Adrenal gland (tissue), 12 donors: Measurements from ENCODE around the gene COPG2. TPM values are rescaled to one million over a fixed set of nuclear protein-coding genes. Genes with fewer than 3 reads are reported as not detected.

Source experiments
- DNase-seq, 7 donors: peaks; one replicate each; pipeline ENCODE4 v3.0.0-alpha.2; 2019 to 2020
- H3K27ac ChIP-seq, 5 donors: fragments of 200-600 bp; sonication (generic) in 4 of 5; 1 replicate in 3 of 5; 2 replicates in 2 of 5; pipeline versions ENCODE4 v1.5.1 to v1.8.0; 2016 to 2020; ENCODE audit warnings: mild to moderate bottlenecking in 1 of 5
- H3K27me3 ChIP-seq: fragments of 200-600 bp; 2 replicates; pipeline ENCODE4 v1.8.0; 2021
- H3K36me3 ChIP-seq, 2 donors: fragments of 200-600 bp; replicated peaks in 1 of 2; 1 replicate in 1 of 2; 2 replicates in 1 of 2; pipeline versions ENCODE4 v1.5.1 to v1.8.0; 2018 to 2022
- H3K4me1 ChIP-seq, 2 donors: fragments of 200-600 bp; replicated peaks in 1 of 2; 1 replicate in 1 of 2; 2 replicates in 1 of 2; pipeline versions ENCODE4 v1.5.1 to v1.8.0; 2018 to 2021
- H3K4me3 ChIP-seq, 4 donors: fragments of 200-600 bp; sonication (generic) in 3 of 4; one replicate each; pipeline ENCODE4 v1.5.1; 2016 to 2018
- H3K9me3 ChIP-seq, 3 donors: fragments of 200-600 bp; sonication (generic) in 1 of 3; replicated peaks in 1 of 3; 1 replicate in 2 of 3; 2 replicates in 1 of 3; pipeline versions ENCODE4 v1.5.1 to v1.8.0; 2016 to 2021
- POLR2A ChIP-seq, 2 donors: fragments of 450-650 bp; IDR thresholded peaks; one replicate each; pipeline ENCODE4 v1.6.1; 2017; ENCODE audit warnings: antibody characterized with exemption in 2 of 2, mild to moderate bottlenecking in 2 of 2, moderate library complexity in 1 of 2
- WGBS, 4 donors: extraction: QIAGEN DNeasy Blood & Tissue Kit in 2 of 4; methylation state at CpG; one replicate each; pipeline versions ENCODE4 v1.1.5 to v1.1.7; 2013 to 2017; 5-methylcytosine and 5-hydroxymethylcytosine counted together
- intact Hi-C, 2 donors: fragments of 100-400 bp; cut with DNase I; formaldehyde crosslinking; loops; one replicate each; pipeline versions ENCODE4 v1.14.1 to v1.15.0; 2022 to 2023
- polyA plus RNA-seq, 3 donors: library from polyadenylated mRNA; stranded (reverse); fragments of 200-250 nt in 2 of 3; fragments of 350-450 nt in 1 of 3; fragmentation: Illumina TruSeq in 1 of 3; extraction: RNeasy Lipid Tissue Mini Kit (QIAGEN cat#74804) in 1 of 3; gene quantifications; one replicate each; pipeline ENCODE4 v1.2.3, GENCODE V29; 2013 to 2014
- total RNA-seq, 9 donors: library from RNA; depleted of rRNA in 4 of 9; stranded (reverse); fragments of >200 nt in 4 of 9; fragments of 120-200 nt in 1 of 9; fragmentation: NEBNext Ultra II Directional in 1 of 9; extraction: Animal tissue kit (Norgen Biotek cat#: 25700) in 1 of 9; gene quantifications; one replicate each; pipeline versions ENCODE4 v1.1.0 to v1.2.4, GENCODE V29; 2013 to 2023
- TF ChIP-seq, protein P1 (sequence below), 6 experiments: fragments of 450-650 bp in 4 of 6; fragments of 200-600 bp in 2 of 6; sonication (generic) in 1 of 6; IDR thresholded peaks; 1 replicate in 5 of 6; 2 replicates in 1 of 6; pipeline versions ENCODE4 v1.5.1 to v1.8.0; 2016 to 2021; ENCODE audit warnings: antibody characterized with exemption in 6 of 6, mild to moderate bottlenecking in 2 of 6, moderate library complexity in 1 of 6
- donor health status: healthy with polysubstance abuse.
- donor health status: Bipolar disorder and iron deficiency.
- donor health status: DM: yes; HTN: yes; CAD: no.
- donor health status: DM: no; HTN: no; CAD: no.
- donor health status: DM: no; HTN: no; CAD: no.
- donor health status: DM: yes; HTN: yes; CAD: no.

The COPG2 gene
- total and polyA plus RNA-seq, 12 donors: 12.2 to 73.1 (median 37.9) TPM

DNA sequence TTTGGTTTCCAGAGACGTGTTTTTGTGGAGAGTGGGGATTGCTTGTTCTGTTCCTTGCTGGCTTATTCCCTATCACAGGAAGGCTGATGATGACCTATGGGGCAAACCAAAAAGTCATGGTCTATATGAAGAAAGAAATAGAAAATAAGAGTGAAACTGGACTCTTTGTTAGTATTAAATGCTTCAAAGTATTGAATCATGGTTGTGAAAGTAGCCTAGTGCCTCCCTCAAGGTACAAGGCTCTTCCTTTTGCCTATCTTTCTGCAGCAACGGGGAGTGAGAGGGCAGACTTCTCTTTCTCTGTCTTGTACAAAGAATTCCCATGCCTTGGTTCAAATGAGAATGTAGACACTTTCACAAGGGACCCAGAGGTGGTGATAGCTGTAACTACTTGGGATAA lies 167.6 kb downstream of the COPG2 start:
- H3K4me3 ChIP-seq: no peak overlapping the region
- no peaks in the 10 kb centered on the region for H3K4me1 ChIP-seq
- H3K27ac ChIP-seq: no peak overlapping the region
- WGBS, 4 donors: 76 to 97% (median 91%) methylated on average over 2 of the region's 2 CpGs
- intact Hi-C loops: no loop called here
- TF ChIP-seq, protein P1, sequence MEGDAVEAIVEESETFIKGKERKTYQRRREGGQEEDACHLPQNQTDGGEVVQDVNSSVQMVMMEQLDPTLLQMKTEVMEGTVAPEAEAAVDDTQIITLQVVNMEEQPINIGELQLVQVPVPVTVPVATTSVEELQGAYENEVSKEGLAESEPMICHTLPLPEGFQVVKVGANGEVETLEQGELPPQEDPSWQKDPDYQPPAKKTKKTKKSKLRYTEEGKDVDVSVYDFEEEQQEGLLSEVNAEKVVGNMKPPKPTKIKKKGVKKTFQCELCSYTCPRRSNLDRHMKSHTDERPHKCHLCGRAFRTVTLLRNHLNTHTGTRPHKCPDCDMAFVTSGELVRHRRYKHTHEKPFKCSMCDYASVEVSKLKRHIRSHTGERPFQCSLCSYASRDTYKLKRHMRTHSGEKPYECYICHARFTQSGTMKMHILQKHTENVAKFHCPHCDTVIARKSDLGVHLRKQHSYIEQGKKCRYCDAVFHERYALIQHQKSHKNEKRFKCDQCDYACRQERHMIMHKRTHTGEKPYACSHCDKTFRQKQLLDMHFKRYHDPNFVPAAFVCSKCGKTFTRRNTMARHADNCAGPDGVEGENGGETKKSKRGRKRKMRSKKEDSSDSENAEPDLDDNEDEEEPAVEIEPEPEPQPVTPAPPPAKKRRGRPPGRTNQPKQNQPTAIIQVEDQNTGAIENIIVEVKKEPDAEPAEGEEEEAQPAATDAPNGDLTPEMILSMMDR (IDR thresholded peaks at IDR 0.05): no peak
- TF ChIP-seq POLR2A (IDR thresholded peaks at IDR 0.05): no peak
- DNase-seq: no peak
- H3K36me3 ChIP-seq: peaks cover 0 to 75% of the 10 kb centered on the region in 2 donors
- H3K9me3 ChIP-seq: no peaks in the 10 kb centered on the region
- no peaks in the 10 kb centered on the region for H3K27me3 ChIP-seq

DNA sequence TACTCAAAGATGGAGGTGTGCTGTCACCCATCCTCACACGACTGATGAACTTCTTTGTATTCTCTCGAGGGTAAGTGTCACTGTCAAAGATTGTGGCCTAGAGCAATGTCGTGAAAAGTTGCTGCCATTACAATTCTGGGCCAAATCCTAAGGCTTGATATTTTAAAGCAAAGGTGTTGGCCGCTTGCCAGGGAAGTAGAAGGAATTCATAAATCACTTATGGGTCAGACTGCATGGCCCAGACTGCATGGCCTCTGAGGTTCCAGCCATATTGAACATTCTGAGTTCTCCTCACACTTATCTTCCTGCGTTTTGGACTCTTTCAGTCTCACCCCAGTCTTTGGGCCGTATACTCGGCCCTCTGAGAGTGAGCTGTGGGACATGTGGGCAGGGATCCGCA lies 168.1 kb downstream of the COPG2 start:
- H3K27ac ChIP-seq: no peak overlapping the region
- TF ChIP-seq POLR2A (IDR thresholded peaks at IDR 0.05): no peak
- TF ChIP-seq, protein P1 (IDR thresholded peaks at IDR 0.05): no peak
- no peaks in the 10 kb centered on the region for H3K27me3 ChIP-seq
- intact Hi-C loops: no loop called here
- peak in 1 of 7 donors; percentile 42 for DNase-seq
- no peaks in the 10 kb centered on the region for H3K9me3 ChIP-seq
- H3K36me3 ChIP-seq: peaks cover 0 to 75% of the 10 kb centered on the region in 2 donors
- 61 to 89% (median 73%) methylated on average over 8 of the region's 8 CpGs for WGBS, 4 donors
- H3K4me1 ChIP-seq: no peaks in the 10 kb centered on the region
- H3K4me3 ChIP-seq: no peak overlapping the region

DNA sequence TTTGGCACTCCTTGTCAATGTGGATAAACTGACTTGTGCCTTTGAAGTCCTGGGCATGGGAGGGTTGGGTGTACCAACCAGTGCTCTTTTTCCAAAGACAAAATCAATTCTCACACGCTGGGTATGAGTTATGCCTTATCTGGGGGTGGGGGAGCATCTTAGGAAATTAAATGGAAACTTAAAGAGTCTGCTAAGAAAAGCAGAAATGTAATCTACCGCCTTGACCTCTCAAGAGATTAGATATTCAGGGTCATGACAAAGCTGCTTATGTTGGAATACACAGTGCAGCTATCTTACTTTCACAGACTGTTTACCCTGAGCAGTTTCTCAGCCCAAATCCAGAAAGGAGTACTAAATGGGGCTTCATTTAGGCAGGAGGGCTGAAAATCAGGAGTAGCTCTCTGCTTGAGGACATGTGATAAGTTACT lies 174.1 kb downstream of the COPG2 start:
- no peaks in the 10 kb centered on the region for H3K9me3 ChIP-seq
- H3K4me3 ChIP-seq: peak overlapping the region in 1 of 4 donors; percentile 58
- TF ChIP-seq, protein P1 (IDR thresholded peaks at IDR 0.05): no peak
- no peak for TF ChIP-seq POLR2A (IDR thresholded peaks at IDR 0.05)
- H3K27ac ChIP-seq: peak overlapping the region in 3 of 5 donors; percentile 10 to 45 (median 43)
- H3K27me3 ChIP-seq: no peaks in the 10 kb centered on the region
- H3K4me1 ChIP-seq: peaks cover 7 to 30% of the 10 kb centered on the region in 2 donors
- 15 to 22% (median 19%) methylated on average over 2 of the region's 2 CpGs for WGBS, 4 donors
- intact Hi-C loops: loop anchor here (5.0 to 10.0 kb wide), 2 partner anchors 212 to 420 kb away; partner anchors contain the start of gene KLHDC10 (in 1 of the 2)
- H3K36me3 ChIP-seq: peaks cover 0 to 24% of the 10 kb centered on the region in 2 donors
- no peak for DNase-seq

DNA sequence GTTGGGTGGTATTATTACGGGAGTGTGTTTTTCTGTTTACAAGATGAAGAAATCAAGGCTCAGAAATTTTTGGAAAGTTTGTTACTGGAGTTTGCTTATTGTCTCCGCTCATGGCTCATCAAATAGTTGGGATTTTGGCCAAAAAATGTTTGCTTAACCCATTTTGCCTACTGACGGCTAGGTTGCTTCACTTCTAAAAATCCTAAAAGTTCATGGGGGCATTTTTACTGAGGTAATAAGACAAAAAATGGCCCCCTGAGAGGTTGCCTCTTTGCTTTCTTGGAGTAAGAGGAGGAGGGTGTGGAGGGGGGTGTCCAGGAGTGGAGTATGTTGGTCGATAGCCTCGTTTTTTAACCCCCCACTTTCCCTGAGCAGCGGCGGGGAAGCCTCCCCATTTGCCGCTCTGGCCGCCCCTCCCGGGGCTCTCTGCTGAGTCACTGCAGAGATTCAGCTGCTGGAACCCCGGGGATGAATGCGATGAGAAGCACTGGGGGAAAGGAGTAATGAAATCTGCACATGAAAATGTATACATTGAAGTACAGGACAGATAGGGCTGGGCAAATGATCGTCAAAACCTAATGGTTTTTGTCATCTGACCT lies 175.2 kb downstream of the COPG2 start:
- peak overlapping the region in 2 of 5 donors; percentile 43 to 45 for H3K27ac ChIP-seq
- intact Hi-C loops: loop anchor here (5.0 to 10.0 kb wide), 2 partner anchors 211 to 419 kb away; partner anchors contain the start of gene KLHDC10 (in 1 of the 2)
- H3K4me3 ChIP-seq: peak overlapping the region in 2 of 4 donors; percentile 11 to 58
- peaks cover 7 to 39% of the 10 kb centered on the region in 2 donors for H3K4me1 ChIP-seq
- TF ChIP-seq, protein P1 (IDR thresholded peaks at IDR 0.05): no peak
- no peak for TF ChIP-seq POLR2A (IDR thresholded peaks at IDR 0.05)
- peaks cover 0 to 14% of the 10 kb centered on the region in 2 donors for H3K36me3 ChIP-seq
- H3K27me3 ChIP-seq: no peaks in the 10 kb centered on the region
- peak in 1 of 7 donors; percentile 30 for DNase-seq
- WGBS, 4 donors: 34 to 51% (median 41%) methylated on average over 13 of the region's 13 CpGs
- H3K9me3 ChIP-seq: no peaks in the 10 kb centered on the region
